IPS DF 19.7 (cell line): ENCODE measurements around the gene BTF3.
A peak's percentile ranks its signal among the peaks of the same experiment; 100 is the strongest.
"Not testable (repeated sequence)": the region's sequence is repeated elsewhere in the genome, so short reads cannot be mapped to it uniquely, and the experiment has no call there.

Experiments used
- DNase-seq: peaks from one replicate; pipeline ENCODE4 v3.0.0-alpha.2; 2013; ENCODE audit warnings: low read depth, low spot score

Gene BTF3

GRCh38 chr5:73498057-73498992 is at the start of gene BTF3:
BTF3 (plus strand) TSS chr5:73498442; CDS start chr5:73498668, 226 bp downstream.
- DNase-seq: peak; percentile 88

- no peak for DNase-seq
Observed at GRCh38 chr5:73448463-73449136, 49.6 kb upstream of the BTF3 start, which contains the start of gene FOXD1. FOXD1 (minus strand) TSS chr5:73448777; CDS start chr5:73448362, 415 bp downstream.

- no peak for DNase-seq
Observed at GRCh38 chr5:73450137-73450536, 48.1 kb upstream of the BTF3 start.

- no peak for DNase-seq
Observed at GRCh38 chr5:73450672-73451223, 47.5 kb upstream of the BTF3 start.

- no peak for DNase-seq
Observed at GRCh38 chr5:73451224-73452130, 46.8 kb upstream of the BTF3 start.

- no peak for DNase-seq
Observed at GRCh38 chr5:73452215-73452614, 46.0 kb upstream of the BTF3 start.

GRCh38 chr5:73454379-73455036 is 43.7 kb upstream of the BTF3 start:
- DNase-seq: peak; percentile 90

GRCh38 chr5:73456462-73456861 is 41.8 kb upstream of the BTF3 start:
- DNase-seq: not testable (repeated sequence)

GRCh38 chr5:73459366-73459765 is 38.9 kb upstream of the BTF3 start:
- no peak for DNase-seq

GRCh38 chr5:73460133-73460532 is 38.1 kb upstream of the BTF3 start:
- no peak for DNase-seq

- no peak for DNase-seq
Observed at GRCh38 chr5:73464016-73464745, 34.1 kb upstream of the BTF3 start.

- DNase-seq: not testable (repeated sequence)
Observed at GRCh38 chr5:73468638-73469037, 29.6 kb upstream of the BTF3 start.

GRCh38 chr5:73469878-73470277 is 28.4 kb upstream of the BTF3 start:
- DNase-seq: no peak

- no peak for DNase-seq
Observed at GRCh38 chr5:73471654-73472053, 26.6 kb upstream of the BTF3 start.

- DNase-seq: no peak
Observed at GRCh38 chr5:73472116-73472515, 26.1 kb upstream of the BTF3 start.

GRCh38 chr5:73480500-73480899 is 17.7 kb upstream of the BTF3 start:
- no peak for DNase-seq

GRCh38 chr5:73482383-73483136 is 15.7 kb upstream of the BTF3 start:
- DNase-seq: no peak

- no peak for DNase-seq
Observed at GRCh38 chr5:73483676-73484075, 14.6 kb upstream of the BTF3 start.

- DNase-seq: no peak
Observed at GRCh38 chr5:73484511-73484910, 13.7 kb upstream of the BTF3 start.
